ENCODE measurements around the gene SORCS3. TPM values are rescaled to one million over a fixed set of nuclear protein-coding genes. Genes with fewer than 3 reads are reported as not detected.

SORCS3 gene
- total RNA-seq, 1 donor from 2014 or later: 1.00 TPM

GRCh38 chr10:105044902-105045301 lies 403.8 kb downstream of the SORCS3 start:
- Mint-ChIP-seq H3K27ac (ENCODE audit: unreplicated experiment) (no peak overlapping the region), H3K4me3 (ENCODE audit: unreplicated experiment) (no peak overlapping the region), H3K36me3 (ENCODE audit: low read depth, unreplicated experiment) (no peaks in the 10 kb centered on the region), H3K4me1 (ENCODE audit: low read depth, unreplicated experiment) (no peaks in the 10 kb centered on the region), H3K27me3 (ENCODE audit: low read depth, unreplicated experiment) (no peaks in the 10 kb centered on the region), H3K9me3 (ENCODE audit: unreplicated experiment) (no peaks in the 10 kb centered on the region)
- H3K79me2 ChIP-seq (ENCODE audit: insufficient read depth, low read length): no peaks in the 10 kb centered on the region
- TF ChIP-seq CTCF (IDR thresholded peaks at IDR 0.05; ENCODE audit: insufficient read depth, low read depth, low read length): no peak
- TF ChIP-seq EZH2 (IDR thresholded peaks at IDR 0.05; ENCODE audit: insufficient read depth, low read length): no peak
- no peak for DNase-seq (ENCODE audit: low read depth)
- no peak overlapping the region for H2AFZ ChIP-seq (ENCODE audit: low read depth, low read length)
- no peak overlapping the region for H3K9ac ChIP-seq (ENCODE audit: low read length)
- no peaks in the 10 kb centered on the region for H3K4me1 ChIP-seq (ENCODE audit: insufficient read depth, low read length)
- no peak overlapping the region for H3K4me3 ChIP-seq (ENCODE audit: insufficient read depth, low read depth, low read length)
- no peaks in the 10 kb centered on the region for H3K36me3 ChIP-seq (ENCODE audit: insufficient read depth, low read length)
- H3K4me2 ChIP-seq (ENCODE audit: low read length): no peak overlapping the region
- FAIRE-seq: no peak
- no peaks in the 10 kb centered on the region for H3K9me3 ChIP-seq (ENCODE audit: insufficient read depth, low read depth, low read length)
- no peaks in the 10 kb centered on the region for H3K27me3 ChIP-seq (ENCODE audit: insufficient read depth, low read length)
- no peak overlapping the region for H3K27ac ChIP-seq (ENCODE audit: low read depth, low read length)
- no peaks in the 10 kb centered on the region for H4K20me1 ChIP-seq (ENCODE audit: insufficient read depth, low read length)

GRCh38 chr10:105056413-105056812 lies 415.3 kb downstream of the SORCS3 start:
- no peak overlapping the region for H3K27ac Mint-ChIP-seq (ENCODE audit: unreplicated experiment)
- H3K9ac ChIP-seq (ENCODE audit: low read length): no peak overlapping the region
- H3K27me3 Mint-ChIP-seq (ENCODE audit: low read depth, unreplicated experiment): peaks cover 8% of the 10 kb centered on the region
- peaks cover 2% of the 10 kb centered on the region for H3K9me3 Mint-ChIP-seq (ENCODE audit: unreplicated experiment)
- H3K27ac ChIP-seq (ENCODE audit: low read depth, low read length): no peak overlapping the region
- H4K20me1 ChIP-seq (ENCODE audit: insufficient read depth, low read length): no peaks in the 10 kb centered on the region
- TF ChIP-seq CTCF (IDR thresholded peaks at IDR 0.05; ENCODE audit: insufficient read depth, low read depth, low read length): no peak
- TF ChIP-seq EZH2 (IDR thresholded peaks at IDR 0.05; ENCODE audit: insufficient read depth, low read length): no peak
- H3K4me3 Mint-ChIP-seq (ENCODE audit: unreplicated experiment): no peak overlapping the region
- no peaks in the 10 kb centered on the region for H3K79me2 ChIP-seq (ENCODE audit: insufficient read depth, low read length)
- no peaks in the 10 kb centered on the region for H3K4me1 Mint-ChIP-seq (ENCODE audit: low read depth, unreplicated experiment)
- no peak overlapping the region for H3K4me3 ChIP-seq (ENCODE audit: insufficient read depth, low read depth, low read length)
- FAIRE-seq: no peak
- H3K27me3 ChIP-seq (ENCODE audit: insufficient read depth, low read length): no peaks in the 10 kb centered on the region
- no peak for DNase-seq (ENCODE audit: low read depth)
- H3K4me2 ChIP-seq (ENCODE audit: low read length): no peak overlapping the region
- H3K36me3 Mint-ChIP-seq (ENCODE audit: low read depth, unreplicated experiment): no peaks in the 10 kb centered on the region
- no peaks in the 10 kb centered on the region for H3K36me3 ChIP-seq (ENCODE audit: insufficient read depth, low read length)
- H3K9me3 ChIP-seq (ENCODE audit: insufficient read depth, low read depth, low read length): no peaks in the 10 kb centered on the region
- no peak overlapping the region for H2AFZ ChIP-seq (ENCODE audit: low read depth, low read length)
- no peaks in the 10 kb centered on the region for H3K4me1 ChIP-seq (ENCODE audit: insufficient read depth, low read length)

GRCh38 chr10:105062951-105063350 lies 421.9 kb downstream of the SORCS3 start:
- Mint-ChIP-seq H3K9me3 (ENCODE audit: unreplicated experiment) (no peaks in the 10 kb centered on the region), H3K4me3 (ENCODE audit: unreplicated experiment) (no peak overlapping the region), H3K4me1 (ENCODE audit: low read depth, unreplicated experiment) (no peaks in the 10 kb centered on the region), H3K27ac (ENCODE audit: unreplicated experiment) (no peak overlapping the region), H3K27me3 (ENCODE audit: low read depth, unreplicated experiment) (peaks cover 6% of the 10 kb centered on the region), H3K36me3 (ENCODE audit: low read depth, unreplicated experiment) (no peaks in the 10 kb centered on the region)
- Histone ChIP-seq H3K4me3 (ENCODE audit: insufficient read depth, low read depth, low read length) (no peak overlapping the region), H3K27me3 (ENCODE audit: insufficient read depth, low read length) (no peaks in the 10 kb centered on the region), H3K4me1 (ENCODE audit: insufficient read depth, low read length) (peaks cover under 1% of the 10 kb centered on the region), H3K27ac (ENCODE audit: low read depth, low read length) (no peak overlapping the region), H3K36me3 (ENCODE audit: insufficient read depth, low read length) (no peaks in the 10 kb centered on the region), H3K9ac (ENCODE audit: low read length) (no peak overlapping the region), H4K20me1 (ENCODE audit: insufficient read depth, low read length) (no peaks in the 10 kb centered on the region), H3K79me2 (ENCODE audit: insufficient read depth, low read length) (no peaks in the 10 kb centered on the region), H2AFZ (ENCODE audit: low read depth, low read length) (no peak overlapping the region), H3K4me2 (ENCODE audit: low read length) (no peak overlapping the region), H3K9me3 (ENCODE audit: insufficient read depth, low read depth, low read length) (peaks cover 3% of the 10 kb centered on the region)
- FAIRE-seq (no peak), DNase-seq (ENCODE audit: low read depth) (no peak)
- TF ChIP-seq EZH2 (IDR thresholded peaks at IDR 0.05; ENCODE audit: insufficient read depth, low read length): no peak
- no peak for TF ChIP-seq CTCF (IDR thresholded peaks at IDR 0.05; ENCODE audit: insufficient read depth, low read depth, low read length)
